Measurements from ENCODE around the gene PXDN.

PXDN gene

DNA sequence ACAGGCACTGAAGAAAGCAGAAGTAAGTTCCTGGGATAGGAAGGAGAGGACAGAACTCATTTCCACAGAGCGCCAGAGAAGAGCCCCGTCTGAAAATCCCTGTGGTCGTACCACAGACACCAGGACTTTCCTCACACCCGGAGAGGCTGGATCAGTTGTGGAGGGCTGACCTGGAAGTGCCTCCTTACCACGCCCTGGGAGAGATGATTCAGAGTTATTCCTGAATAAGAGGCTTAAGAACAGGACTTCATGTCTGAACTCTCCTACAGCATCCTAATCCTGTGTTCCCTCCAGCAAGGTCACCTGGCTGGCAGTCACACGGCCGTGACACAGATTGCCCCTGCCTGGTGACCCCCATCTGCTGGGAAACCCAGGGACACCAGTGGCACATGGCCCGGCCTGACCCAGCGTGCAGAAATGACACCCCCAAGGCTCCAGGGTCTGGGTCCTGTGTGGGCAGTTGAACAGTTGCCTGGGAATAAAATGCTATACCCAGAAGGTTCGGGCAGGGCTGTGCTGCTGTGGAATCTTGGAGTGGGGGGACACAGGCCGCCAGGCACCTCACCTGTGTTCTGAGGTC, 105.9 kb downstream of the PXDN start:
- TF ChIP-seq ZNF70 (CRISPR knock-in tag; IDR thresholded peaks at IDR 0.05): no peak
- TF ChIP-seq ISL1 (CRISPR knock-in tag; IDR thresholded peaks at IDR 0.05): no peak
- TF ChIP-seq OSR1 (CRISPR knock-in tag; IDR thresholded peaks at IDR 0.05): no peak
- TF ChIP-seq ZFP30 (CRISPR knock-in tag; IDR thresholded peaks at IDR 0.05): no peak
- no peak for TF ChIP-seq ARNTL (CRISPR knock-in tag; IDR thresholded peaks at IDR 0.05; ENCODE audit: borderline replicate concordance, low read depth)
- TF ChIP-seq GLIS3 (CRISPR knock-in tag; IDR thresholded peaks at IDR 0.05): no peak
- TF ChIP-seq, protein P1, sequence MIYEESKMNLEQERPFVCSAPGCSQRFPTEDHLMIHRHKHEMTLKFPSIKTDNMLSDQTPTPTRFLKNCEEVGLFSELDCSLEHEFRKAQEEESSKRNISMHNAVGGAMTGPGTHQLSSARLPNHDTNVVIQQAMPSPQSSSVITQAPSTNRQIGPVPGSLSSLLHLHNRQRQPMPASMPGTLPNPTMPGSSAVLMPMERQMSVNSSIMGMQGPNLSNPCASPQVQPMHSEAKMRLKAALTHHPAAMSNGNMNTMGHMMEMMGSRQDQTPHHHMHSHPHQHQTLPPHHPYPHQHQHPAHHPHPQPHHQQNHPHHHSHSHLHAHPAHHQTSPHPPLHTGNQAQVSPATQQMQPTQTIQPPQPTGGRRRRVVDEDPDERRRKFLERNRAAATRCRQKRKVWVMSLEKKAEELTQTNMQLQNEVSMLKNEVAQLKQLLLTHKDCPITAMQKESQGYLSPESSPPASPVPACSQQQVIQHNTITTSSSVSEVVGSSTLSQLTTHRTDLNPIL (CRISPR knock-in tag; IDR thresholded peaks at IDR 0.05; ENCODE audit: low read depth): no peak
- TF ChIP-seq, protein P2, sequence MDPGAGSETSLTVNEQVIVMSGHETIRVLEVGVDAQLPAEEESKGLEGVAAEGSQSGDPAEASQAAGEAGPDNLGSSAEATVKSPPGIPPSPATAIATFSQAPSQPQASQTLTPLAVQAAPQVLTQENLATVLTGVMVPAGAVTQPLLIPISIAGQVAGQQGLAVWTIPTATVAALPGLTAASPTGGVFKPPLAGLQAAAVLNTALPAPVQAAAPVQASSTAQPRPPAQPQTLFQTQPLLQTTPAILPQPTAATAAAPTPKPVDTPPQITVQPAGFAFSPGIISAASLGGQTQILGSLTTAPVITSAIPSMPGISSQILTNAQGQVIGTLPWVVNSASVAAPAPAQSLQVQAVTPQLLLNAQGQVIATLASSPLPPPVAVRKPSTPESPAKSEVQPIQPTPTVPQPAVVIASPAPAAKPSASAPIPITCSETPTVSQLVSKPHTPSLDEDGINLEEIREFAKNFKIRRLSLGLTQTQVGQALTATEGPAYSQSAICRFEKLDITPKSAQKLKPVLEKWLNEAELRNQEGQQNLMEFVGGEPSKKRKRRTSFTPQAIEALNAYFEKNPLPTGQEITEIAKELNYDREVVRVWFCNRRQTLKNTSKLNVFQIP (CRISPR knock-in tag; IDR thresholded peaks at IDR 0.05; ENCODE audit: borderline replicate concordance, low read depth): no peak
- TF ChIP-seq, protein P3, sequence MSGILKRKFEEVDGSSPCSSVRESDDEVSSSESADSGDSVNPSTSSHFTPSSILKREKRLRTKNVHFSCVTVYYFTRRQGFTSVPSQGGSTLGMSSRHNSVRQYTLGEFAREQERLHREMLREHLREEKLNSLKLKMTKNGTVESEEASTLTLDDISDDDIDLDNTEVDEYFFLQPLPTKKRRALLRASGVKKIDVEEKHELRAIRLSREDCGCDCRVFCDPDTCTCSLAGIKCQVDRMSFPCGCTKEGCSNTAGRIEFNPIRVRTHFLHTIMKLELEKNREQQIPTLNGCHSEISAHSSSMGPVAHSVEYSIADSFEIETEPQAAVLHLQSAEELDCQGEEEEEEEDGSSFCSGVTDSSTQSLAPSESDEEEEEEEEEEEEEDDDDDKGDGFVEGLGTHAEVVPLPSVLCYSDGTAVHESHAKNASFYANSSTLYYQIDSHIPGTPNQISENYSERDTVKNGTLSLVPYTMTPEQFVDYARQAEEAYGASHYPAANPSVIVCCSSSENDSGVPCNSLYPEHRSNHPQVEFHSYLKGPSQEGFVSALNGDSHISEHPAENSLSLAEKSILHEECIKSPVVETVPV (CRISPR knock-in tag; IDR thresholded peaks at IDR 0.05): no peak
- ATAC-seq: no peak

DNA sequence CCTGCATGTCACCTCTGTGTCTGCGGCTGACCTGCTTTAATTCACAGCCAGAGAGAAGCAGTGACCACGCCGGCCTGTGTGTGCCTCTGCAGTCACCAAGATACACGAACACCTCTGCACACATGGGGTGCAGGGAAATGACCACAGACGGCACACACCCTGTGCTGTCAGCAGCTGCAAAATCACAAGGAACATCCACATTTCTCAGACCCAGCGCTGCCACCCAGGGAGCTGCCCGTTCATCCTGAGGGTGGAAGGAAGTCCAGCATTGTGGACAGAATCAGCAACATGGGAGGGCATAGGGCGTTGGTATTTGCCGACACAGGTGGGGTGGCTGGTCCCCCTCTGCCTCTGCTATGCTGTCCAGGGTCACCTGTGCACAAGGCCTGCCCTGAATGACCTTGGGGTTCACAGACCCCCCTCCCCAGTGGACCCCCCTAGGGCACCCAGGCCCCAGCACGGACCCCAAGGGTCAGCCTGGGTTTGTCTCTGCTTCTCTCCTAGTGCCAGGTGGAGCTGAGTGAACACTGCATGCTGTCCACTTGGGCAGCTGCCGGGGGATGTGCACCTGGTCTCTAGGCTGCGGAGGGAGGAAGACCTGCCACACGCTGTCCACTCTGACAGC, 107.4 kb downstream of the PXDN start:
- TF ChIP-seq CSDC2 (CRISPR knock-in tag; IDR thresholded peaks at IDR 0.05) (no peak), BACH2 (CRISPR knock-in tag; IDR thresholded peaks at IDR 0.05; ENCODE audit: borderline replicate concordance) (no peak), GLIS3 (CRISPR knock-in tag; IDR thresholded peaks at IDR 0.05) (no peak), ZNF8 (CRISPR knock-in tag; IDR thresholded peaks at IDR 0.05) (no peak), ISL1 (CRISPR knock-in tag; IDR thresholded peaks at IDR 0.05) (no peak), SNAI2 (CRISPR knock-in tag; IDR thresholded peaks at IDR 0.05) (no peak), ARNTL (CRISPR knock-in tag; IDR thresholded peaks at IDR 0.05; ENCODE audit: borderline replicate concordance, low read depth) (no peak), TCF4 (CRISPR knock-in tag; IDR thresholded peaks at IDR 0.05; ENCODE audit: borderline replicate concordance) (no peak), ZNF565 (CRISPR knock-in tag; conservative IDR thresholded peaks at IDR 0.05; ENCODE audit: low read depth) (no peak), RARB (CRISPR knock-in tag; IDR thresholded peaks at IDR 0.05) (no peak), ZNF70 (CRISPR knock-in tag; IDR thresholded peaks at IDR 0.05) (no peak), OSR1 (CRISPR knock-in tag; IDR thresholded peaks at IDR 0.05) (no peak), ZFP30 (CRISPR knock-in tag; IDR thresholded peaks at IDR 0.05) (no peak), ESRRG (CRISPR knock-in tag; IDR thresholded peaks at IDR 0.05) (no peak), ZC3H10 (CRISPR knock-in tag; IDR thresholded peaks at IDR 0.05) (no peak), TOX (CRISPR knock-in tag; IDR thresholded peaks at IDR 0.05; ENCODE audit: borderline replicate concordance) (no peak)
- TF ChIP-seq, protein P4, sequence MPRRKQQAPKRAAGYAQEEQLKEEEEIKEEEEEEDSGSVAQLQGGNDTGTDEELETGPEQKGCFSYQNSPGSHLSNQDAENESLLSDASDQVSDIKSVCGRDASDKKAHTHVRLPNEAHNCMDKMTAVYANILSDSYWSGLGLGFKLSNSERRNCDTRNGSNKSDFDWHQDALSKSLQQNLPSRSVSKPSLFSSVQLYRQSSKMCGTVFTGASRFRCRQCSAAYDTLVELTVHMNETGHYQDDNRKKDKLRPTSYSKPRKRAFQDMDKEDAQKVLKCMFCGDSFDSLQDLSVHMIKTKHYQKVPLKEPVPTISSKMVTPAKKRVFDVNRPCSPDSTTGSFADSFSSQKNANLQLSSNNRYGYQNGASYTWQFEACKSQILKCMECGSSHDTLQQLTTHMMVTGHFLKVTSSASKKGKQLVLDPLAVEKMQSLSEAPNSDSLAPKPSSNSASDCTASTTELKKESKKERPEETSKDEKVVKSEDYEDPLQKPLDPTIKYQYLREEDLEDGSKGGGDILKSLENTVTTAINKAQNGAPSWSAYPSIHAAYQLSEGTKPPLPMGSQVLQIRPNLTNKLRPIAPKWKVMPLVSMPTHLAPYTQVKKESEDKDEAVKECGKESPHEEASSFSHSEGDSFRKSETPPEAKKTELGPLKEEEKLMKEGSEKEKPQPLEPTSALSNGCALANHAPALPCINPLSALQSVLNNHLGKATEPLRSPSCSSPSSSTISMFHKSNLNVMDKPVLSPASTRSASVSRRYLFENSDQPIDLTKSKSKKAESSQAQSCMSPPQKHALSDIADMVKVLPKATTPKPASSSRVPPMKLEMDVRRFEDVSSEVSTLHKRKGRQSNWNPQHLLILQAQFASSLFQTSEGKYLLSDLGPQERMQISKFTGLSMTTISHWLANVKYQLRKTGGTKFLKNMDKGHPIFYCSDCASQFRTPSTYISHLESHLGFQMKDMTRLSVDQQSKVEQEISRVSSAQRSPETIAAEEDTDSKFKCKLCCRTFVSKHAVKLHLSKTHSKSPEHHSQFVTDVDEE (CRISPR knock-in tag; IDR thresholded peaks at IDR 0.05): no peak
- TF ChIP-seq, protein P1 (CRISPR knock-in tag; IDR thresholded peaks at IDR 0.05; ENCODE audit: low read depth): no peak
- TF ChIP-seq, protein P3 (CRISPR knock-in tag; IDR thresholded peaks at IDR 0.05): no peak

More for the DNA sequence above, 107.4 kb downstream of the PXDN start:
- no peak for ATAC-seq
